ENCODE data around the gene ARFIP1. TPM values are rescaled to one million over a fixed set of nuclear protein-coding genes. Genes with fewer than 3 reads are reported as not detected.

Gene ARFIP1
- polyA plus RNA-seq, 1 donor from 2014 or later: 18.2 TPM

- Mint-ChIP-seq H3K4me3 (peak overlapping the region in 1 of 4 donors; percentile 28), H3K4me1 (no peaks in the 10 kb centered on the region), H3K36me3 (peaks cover 5% of the 10 kb centered on the region), H3K27ac (peak overlapping the region in 1 of 3 donors; percentile 50), H3K9me3 (peaks cover 0 to 9% (median 5%) of the 10 kb centered on the region in 3 donors), H3K27me3 (no peaks in the 10 kb centered on the region)
Measured at GRCh38 chr4:152919826-152920225, 140.1 kb downstream of the ARFIP1 start.

GRCh38 chr4:152920768-152921167 is 141.0 kb downstream of the ARFIP1 start:
- H3K27ac Mint-ChIP-seq: no peak overlapping the region

DNA sequence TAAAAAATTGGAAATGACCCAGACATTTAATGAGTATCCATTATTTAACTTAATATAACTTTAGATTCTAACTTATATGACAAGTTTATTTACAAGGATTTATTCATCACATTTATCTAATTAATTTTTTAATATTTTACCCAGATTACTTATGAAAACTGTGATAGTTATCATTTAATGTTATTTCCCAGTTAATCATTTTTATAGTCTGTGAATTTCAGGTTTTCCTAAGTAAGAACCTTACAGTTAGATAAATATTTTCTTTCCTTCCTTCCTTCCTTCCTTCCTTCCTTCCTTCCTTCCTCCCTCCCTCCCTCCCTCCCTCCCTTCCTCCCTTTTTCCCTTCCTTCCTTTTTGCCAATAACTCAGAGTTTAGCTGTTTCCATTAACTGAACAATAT is 141.5 kb downstream of the ARFIP1 start:
- no peaks in the 10 kb centered on the region for H3K27me3 Mint-ChIP-seq
- H3K36me3 Mint-ChIP-seq: peaks cover 8% of the 10 kb centered on the region
- H3K9me3 Mint-ChIP-seq: peaks cover 0 to 9% (median 5%) of the 10 kb centered on the region in 3 donors
- no peak overlapping the region for H3K4me3 Mint-ChIP-seq
- no peak overlapping the region for H3K27ac Mint-ChIP-seq
- H3K4me1 Mint-ChIP-seq: no peaks in the 10 kb centered on the region

More at GRCh38 chr4:152920768-152921167, 141.0 kb downstream of the ARFIP1 start:
- Mint-ChIP-seq H3K4me1 (no peaks in the 10 kb centered on the region), H3K9me3 (peaks cover 0 to 9% (median 5%) of the 10 kb centered on the region in 3 donors), H3K36me3 (peaks cover 5% of the 10 kb centered on the region), H3K27me3 (no peaks in the 10 kb centered on the region), H3K4me3 (no peak overlapping the region)

GRCh38 chr4:152925851-152926250 is 146.1 kb downstream of the ARFIP1 start:
- peaks cover 4% of the 10 kb centered on the region for H3K36me3 Mint-ChIP-seq
- peaks cover 0 to 6% (median 4%) of the 10 kb centered on the region in 3 donors for H3K4me1 Mint-ChIP-seq
- H3K27ac Mint-ChIP-seq: no peak overlapping the region
- H3K27me3 Mint-ChIP-seq: peaks cover 3% of the 10 kb centered on the region
- H3K9me3 Mint-ChIP-seq: no peaks in the 10 kb centered on the region
- H3K4me3 Mint-ChIP-seq: no peak overlapping the region

DNA sequence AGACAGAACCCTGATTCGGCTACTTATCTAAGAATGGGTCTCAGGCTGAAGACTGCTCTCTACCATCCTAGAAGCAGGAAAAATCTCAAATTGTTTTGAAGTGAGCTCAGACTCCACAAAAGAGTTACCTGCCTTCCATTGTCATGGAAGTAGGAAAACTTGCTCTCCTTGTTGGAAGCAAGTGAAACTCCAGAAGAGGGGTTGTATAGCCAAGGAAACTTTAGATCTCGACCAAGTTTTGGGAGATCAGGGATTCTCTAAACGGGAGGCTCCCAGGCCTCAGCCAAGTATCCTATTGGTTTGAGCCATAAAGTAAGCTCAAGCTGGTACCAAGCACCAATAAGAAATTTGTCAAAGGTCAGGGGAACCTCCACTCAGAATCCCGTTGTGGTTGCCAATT is 147.2 kb downstream of the ARFIP1 start:
- H3K9me3 Mint-ChIP-seq: no peaks in the 10 kb centered on the region
- H3K36me3 Mint-ChIP-seq: peaks cover 4% of the 10 kb centered on the region
- peaks cover 0 to 6% (median 4%) of the 10 kb centered on the region in 3 donors for H3K4me1 Mint-ChIP-seq
- H3K4me3 Mint-ChIP-seq: no peak overlapping the region
- H3K27me3 Mint-ChIP-seq: peaks cover 4% of the 10 kb centered on the region
- H3K27ac Mint-ChIP-seq: no peak overlapping the region

DNA sequence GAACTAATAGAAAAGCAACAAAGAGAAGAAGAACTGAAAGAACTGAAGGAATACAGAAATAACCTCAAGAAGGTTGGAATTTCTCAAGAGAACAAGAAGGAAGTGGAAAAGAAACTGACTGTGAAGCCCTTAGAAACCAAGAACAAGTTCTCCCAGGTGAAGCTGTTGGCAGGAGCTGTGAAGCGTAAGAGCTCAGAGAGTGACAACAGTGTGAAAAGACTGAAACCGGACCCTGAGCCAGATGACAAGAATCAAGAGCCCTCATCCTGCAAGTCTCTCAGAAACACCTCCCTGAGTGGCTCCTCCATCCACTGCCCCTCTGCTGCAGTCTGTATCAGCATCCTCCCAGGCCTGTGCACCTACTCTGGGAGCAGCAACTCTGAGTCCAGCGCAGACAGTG is 148.0 kb downstream of the ARFIP1 start:
- Mint-ChIP-seq H3K27ac (no peak overlapping the region), H3K9me3 (peaks cover 0 to 1% (median 0%) of the 10 kb centered on the region in 3 donors), H3K27me3 (peaks cover 4% of the 10 kb centered on the region)

DNA sequence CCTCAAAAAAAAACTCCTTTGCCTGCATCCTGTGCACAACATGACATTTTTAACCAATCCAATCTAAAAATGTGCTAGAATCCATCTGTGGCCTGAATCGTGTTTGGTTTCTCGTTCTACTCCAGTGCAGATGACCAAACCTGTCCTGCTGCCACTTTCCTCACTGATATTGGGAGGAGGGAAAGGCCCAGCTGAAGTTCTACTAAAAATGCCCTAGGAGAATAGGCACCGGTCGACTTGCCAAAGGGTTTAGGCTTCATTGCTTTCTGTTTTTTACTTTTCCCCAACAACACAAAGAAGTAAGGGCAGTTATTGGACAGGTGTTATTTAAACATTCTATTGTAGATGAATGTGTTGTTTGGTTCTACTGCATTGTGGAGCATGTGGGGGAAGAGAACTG is 148.5 kb downstream of the ARFIP1 start:
- H3K36me3 Mint-ChIP-seq: peaks cover 4% of the 10 kb centered on the region
- H3K27ac Mint-ChIP-seq: no peak overlapping the region

More for the DNA sequence above, 148.0 kb downstream of the ARFIP1 start:
- Mint-ChIP-seq H3K4me1 (peaks cover 0 to 6% (median 4%) of the 10 kb centered on the region in 3 donors), H3K36me3 (peaks cover 4% of the 10 kb centered on the region), H3K4me3 (no peak overlapping the region)

DNA sequence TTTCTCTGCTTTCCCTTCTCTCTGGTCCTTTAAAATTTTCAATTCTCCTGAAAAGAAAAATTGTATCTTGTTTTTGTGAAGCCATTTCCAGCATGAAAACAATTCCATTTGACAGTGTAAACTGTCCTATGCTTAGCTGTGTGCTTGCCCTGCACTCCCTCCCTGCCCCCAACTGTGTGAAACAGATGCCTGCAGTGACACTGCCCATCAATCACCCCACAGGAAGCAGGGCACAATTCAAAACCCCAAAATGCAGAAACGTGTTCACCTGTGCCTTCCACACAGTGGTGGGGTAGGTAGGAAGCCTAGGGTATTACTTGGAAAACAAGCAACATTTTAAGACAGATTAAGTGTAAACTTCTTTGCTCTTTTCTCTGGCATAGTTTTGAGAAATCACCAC is 150.1 kb downstream of the ARFIP1 start:
- Mint-ChIP-seq H3K9me3 (peaks cover 0 to 2% (median 0%) of the 10 kb centered on the region in 3 donors), H3K4me1 (peaks cover 4 to 6% (median 6%) of the 10 kb centered on the region in 3 donors), H3K27ac (no peak overlapping the region), H3K27me3 (peaks cover 13% of the 10 kb centered on the region), H3K36me3 (peaks cover 4% of the 10 kb centered on the region), H3K4me3 (no peak overlapping the region)

More for the DNA sequence above, 148.5 kb downstream of the ARFIP1 start:
- Mint-ChIP-seq H3K4me1 (peaks cover 0 to 6% (median 4%) of the 10 kb centered on the region in 3 donors), H3K9me3 (peaks cover 0 to 2% (median 0%) of the 10 kb centered on the region in 3 donors), H3K4me3 (no peak overlapping the region), H3K27me3 (peaks cover 4% of the 10 kb centered on the region)

GRCh38 chr4:152935143-152935542 is 155.4 kb downstream of the ARFIP1 start:
- Mint-ChIP-seq H3K27me3 (peaks cover 35% of the 10 kb centered on the region), H3K4me3 (peak overlapping the region; percentile 81 to 94 (median 88)), H3K27ac (no peak overlapping the region), H3K9me3 (peaks cover 0 to 2% (median 0%) of the 10 kb centered on the region in 3 donors), H3K36me3 (no peaks in the 10 kb centered on the region), H3K4me1 (peaks cover 10 to 20% (median 19%) of the 10 kb centered on the region in 3 donors)

DNA sequence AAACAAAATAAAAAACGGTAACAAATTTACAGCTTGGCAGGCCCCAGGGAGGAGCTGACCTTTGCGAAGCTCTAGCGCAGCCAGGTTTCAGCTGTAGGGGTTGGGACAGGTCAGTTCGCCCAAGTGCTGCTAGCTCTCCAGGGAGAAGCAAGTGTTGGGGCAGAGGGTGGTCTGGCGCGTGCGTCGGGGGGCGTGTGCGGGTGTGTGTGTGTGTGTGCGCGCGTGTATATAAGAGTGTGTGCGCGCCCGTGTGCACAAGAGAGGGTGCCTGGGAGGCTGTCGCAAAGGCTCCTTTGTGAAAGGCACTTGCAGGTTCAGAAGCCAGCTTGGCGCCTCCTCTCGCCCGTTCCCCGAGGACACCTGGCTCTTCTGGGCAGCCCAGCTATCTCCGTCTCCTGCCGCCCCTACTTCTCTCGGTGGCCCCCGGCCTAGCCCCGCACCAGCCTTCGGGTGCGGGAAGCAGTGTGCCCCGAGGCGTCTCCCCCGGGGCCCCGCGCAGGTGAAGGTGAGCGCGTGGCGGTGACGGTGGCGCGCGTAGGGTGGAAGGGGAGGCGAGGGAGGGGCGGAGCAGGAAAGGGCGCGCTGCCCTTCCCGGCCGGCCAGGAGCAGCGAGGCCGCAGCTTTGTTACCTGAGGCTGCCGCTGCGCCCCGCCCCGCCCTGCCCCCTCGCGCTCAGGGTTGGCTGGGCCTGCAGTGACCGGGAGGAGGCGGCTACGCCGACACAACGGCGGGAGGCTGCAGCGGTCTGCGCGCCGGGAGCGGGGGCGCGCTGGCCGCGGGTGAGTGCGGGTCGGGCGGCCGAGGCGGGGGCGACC is 156.1 kb downstream of the ARFIP1 start, which contains the start of gene FHDC1:
Gene FHDC1 (plus strand): TSS at position 693 of the 815 bp plus-strand sequence. CDS start 6,735 bp downstream, outside the sequence.
- Mint-ChIP-seq H3K27ac (no peak within 1 kb of the TSS), H3K36me3 (no peaks in the 10 kb centered on the region), H3K9me3 (peaks cover 0 to 2% (median 0%) of the 10 kb centered on the region in 3 donors), H3K4me1 (peaks cover 10 to 20% (median 19%) of the 10 kb centered on the region in 3 donors), H3K27me3 (peaks cover 35% of the 10 kb centered on the region), H3K4me3 (peak within 1 kb of the TSS; percentile 81 to 94 (median 88))

- H3K27me3 Mint-ChIP-seq: peaks cover 34% of the 10 kb centered on the region
- peaks cover 0 to 2% (median 0%) of the 10 kb centered on the region in 3 donors for H3K9me3 Mint-ChIP-seq
- H3K27ac Mint-ChIP-seq: no peak overlapping the region
- peaks cover 10 to 20% (median 19%) of the 10 kb centered on the region in 3 donors for H3K4me1 Mint-ChIP-seq
- H3K4me3 Mint-ChIP-seq: peak overlapping the region; percentile 69 to 88 (median 83)
- no peaks in the 10 kb centered on the region for H3K36me3 Mint-ChIP-seq
Measured at GRCh38 chr4:152936446-152937335, 156.9 kb downstream of the ARFIP1 start.

- Mint-ChIP-seq H3K36me3 (no peaks in the 10 kb centered on the region), H3K27me3 (peaks cover 34% of the 10 kb centered on the region), H3K4me1 (peaks cover 10 to 20% (median 19%) of the 10 kb centered on the region in 3 donors), H3K4me3 (peak overlapping the region; percentile 84 to 90 (median 88)), H3K9me3 (peaks cover 0 to 2% (median 0%) of the 10 kb centered on the region in 3 donors), H3K27ac (no peak overlapping the region)
Measured at GRCh38 chr4:152937336-152938236, 157.8 kb downstream of the ARFIP1 start.

- Mint-ChIP-seq H3K4me1 (peaks cover 10 to 20% (median 19%) of the 10 kb centered on the region in 3 donors), H3K27ac (no peak overlapping the region), H3K9me3 (no peaks in the 10 kb centered on the region), H3K27me3 (peaks cover 34% of the 10 kb centered on the region), H3K36me3 (no peaks in the 10 kb centered on the region), H3K4me3 (peak overlapping the region; percentile 84 to 90 (median 88))
Measured at GRCh38 chr4:152938237-152938947, 158.6 kb downstream of the ARFIP1 start.

Data from IgD-negative memory B cell (primary cell).